GM21737 (cell line): ENCODE measurements around the gene EPC1.
A peak's percentile ranks its signal among the peaks of the same experiment; 100 is the strongest.
"Not testable (repeated sequence)": the region's sequence is repeated elsewhere in the genome, so short reads cannot be mapped to it uniquely, and the experiment has no call there.

ENCODE experiments used
- ATAC-seq: cut with Tn5 transposase; IDR thresholded peaks from one replicate; pipeline ENCODE4 v1.9.1; 2021; ENCODE audit warnings: mild to moderate bottlenecking, moderate library complexity; ENCODE audit not compliant: unreplicated experiment

The EPC1 gene

GRCh38 chr10:32346551-32347362 lies at the start of gene EPC1:
Gene EPC1, minus strand, starts transcription at chr10:32347158. Its CDS starts 243 bp downstream, at chr10:32346915.
- peak; percentile 45 for ATAC-seq

GRCh38 chr10:32393911-32394310 lies 47.0 kb upstream of the EPC1 start:
- ATAC-seq = no peak

- ATAC-seq = not testable (repeated sequence)
These were observed 45.3 kb upstream of the EPC1 start for GRCh38 chr10:32392284-32392683.

- ATAC-seq = no peak
These were observed 43.2 kb upstream of the EPC1 start for GRCh38 chr10:32390193-32390592.

GRCh38 chr10:32388258-32389027 lies 41.5 kb upstream of the EPC1 start:
- ATAC-seq = no peak

GRCh38 chr10:32386623-32387260 lies 39.8 kb upstream of the EPC1 start:
- no peak for ATAC-seq

GRCh38 chr10:32384171-32384570 lies 37.2 kb upstream of the EPC1 start:
- ATAC-seq = no peak

- ATAC-seq = no peak
These were observed 34.2 kb upstream of the EPC1 start for GRCh38 chr10:32381165-32381564.

GRCh38 chr10:32379950-32380551 lies 33.1 kb upstream of the EPC1 start:
- ATAC-seq = no peak

GRCh38 chr10:32379318-32379949 lies 32.5 kb upstream of the EPC1 start:
- no peak for ATAC-seq

GRCh38 chr10:32378363-32379317 lies 31.7 kb upstream of the EPC1 start:
- ATAC-seq = peak; percentile 90

- peak; percentile 32 for ATAC-seq
These were observed 30.7 kb upstream of the EPC1 start for GRCh38 chr10:32377458-32378259.

GRCh38 chr10:32376771-32377170 lies 29.8 kb upstream of the EPC1 start:
- ATAC-seq = no peak

GRCh38 chr10:32376097-32376496 lies 29.1 kb upstream of the EPC1 start:
- ATAC-seq = no peak

GRCh38 chr10:32375631-32376030 lies 28.7 kb upstream of the EPC1 start:
- ATAC-seq = no peak

- ATAC-seq = no peak
These were observed 27.6 kb upstream of the EPC1 start for GRCh38 chr10:32374605-32375004.

GRCh38 chr10:32373496-32373895 lies 26.5 kb upstream of the EPC1 start:
- ATAC-seq = no peak

GRCh38 chr10:32373031-32373430 lies 26.1 kb upstream of the EPC1 start:
- no peak for ATAC-seq
